HEK293 (cell line): ENCODE measurements around the gene STEAP3.

ENCODE experiments used
- CTCF ChIA-PET: fragments of 350-600 bp; formaldehyde crosslinking; extraction: SDS; loops from one replicate; lab custom pipeline; 2021; ENCODE audit warnings: antibody characterized with exemption; lab: Yijun Ruan, JAX
- POLR2A ChIA-PET: fragments of 300-600 bp; formaldehyde crosslinking; extraction: SDS; loops from one replicate; lab custom pipeline; 2020; ENCODE audit warnings: antibody characterized with exemption, inconsistent platforms; lab: Yijun Ruan, JAX
- H3K27ac ChIP-seq: fragments of 200-500 bp; sonication (Bioruptor generic); 2 replicates; pipeline ENCODE4 v1.5.1; 2014; ENCODE audit warnings: low read depth, low read length, control low read depth, inconsistent platforms; ENCODE audit errors: extremely low read depth
- H3K36me3 ChIP-seq, 2 experiments: fragments of 200-500 bp in 1 of 2; sonication (Bioruptor generic) in 1 of 2; 1 replicate in 1 of 2; 2 replicates in 1 of 2; pipeline ENCODE4 v1.5.1; 2014 to 2017; ENCODE audit warnings: inconsistent platforms in 2 of 2, low read length in 2 of 2; ENCODE audit not compliant: control insufficient read depth in 2 of 2, insufficient read depth in 1 of 2
- H3K4me1 ChIP-seq: fragments of 200-500 bp; sonication (Bioruptor generic); 2 replicates; pipeline ENCODE4 v1.5.1; 2014; ENCODE audit warnings: mild to moderate bottlenecking, low read length, inconsistent platforms; ENCODE audit not compliant: control insufficient read depth, insufficient read depth
- H3K4me3 ChIP-seq: 2 replicates; pipeline ENCODE4 v1.5.1; 2011; ENCODE audit warnings: low read depth, mild to moderate bottlenecking, control low read depth, low read length, moderate library complexity
- H3K9me3 ChIP-seq: fragments of 200-500 bp; sonication (Bioruptor generic); 2 replicates; pipeline ENCODE4 v1.5.1; 2014; ENCODE audit warnings: low read depth, low read length, inconsistent platforms; ENCODE audit not compliant: control insufficient read depth, insufficient read depth
- PRDM1 ChIP-seq: fragments of 450-650 bp; formaldehyde crosslinking; IDR thresholded peaks from 2 replicates; pipeline ENCODE4; 2016; ENCODE audit warnings: missing biosample characterization, missing genetic modification characterization
- SP7 ChIP-seq: fragments of 450-650 bp; formaldehyde crosslinking; IDR thresholded peaks from 2 replicates; pipeline ENCODE4 v1.5.1; 2016; ENCODE audit warnings: missing biosample characterization, missing genetic modification characterization
- ZIC2 ChIP-seq: fragments of 450-650 bp; formaldehyde crosslinking; IDR thresholded peaks from 2 replicates; pipeline ENCODE4 v1.5.1; 2016; ENCODE audit warnings: missing biosample characterization, missing genetic modification characterization
- ZNF169 ChIP-seq: fragments of 450-650 bp; formaldehyde crosslinking; IDR thresholded peaks from 2 replicates; pipeline ENCODE4 v1.5.1; 2016; ENCODE audit warnings: missing biosample characterization, missing genetic modification characterization
- ZNF266 ChIP-seq: fragments of 450-650 bp; formaldehyde crosslinking; IDR thresholded peaks from 2 replicates; pipeline ENCODE4 v1.5.1; 2016; ENCODE audit warnings: missing biosample characterization, missing genetic modification characterization, low read depth
- ZNF350 ChIP-seq: fragments of 450-650 bp; formaldehyde crosslinking; IDR thresholded peaks from 2 replicates; pipeline ENCODE4 v1.5.0; 2017; ENCODE audit warnings: missing biosample characterization, mild to moderate bottlenecking, missing genetic modification characterization
- ZNF37A ChIP-seq: fragments of 450-650 bp; IDR thresholded peaks from 2 replicates; pipeline ENCODE4 v1.5.1; 2018; ENCODE audit warnings: missing biosample characterization, missing genetic modification characterization
- ZNF423 ChIP-seq: fragments of 450-650 bp; formaldehyde crosslinking; IDR thresholded peaks from 2 replicates; pipeline ENCODE4 v1.5.1; 2016; ENCODE audit warnings: missing biosample characterization, missing genetic modification characterization
- ZNF426 ChIP-seq: fragments of 450-650 bp; formaldehyde crosslinking; IDR thresholded peaks from 2 replicates; pipeline ENCODE4 v1.5.1; 2017; ENCODE audit warnings: missing biosample characterization, missing genetic modification characterization, mild to moderate bottlenecking, inconsistent platforms, moderate library complexity
- ZNF549 ChIP-seq: fragments of 450-650 bp; IDR thresholded peaks from 2 replicates; pipeline ENCODE4 v1.5.1; 2018; ENCODE audit warnings: missing biosample characterization, missing genetic modification characterization, mild to moderate bottlenecking, inconsistent platforms, moderate library complexity
- ZNF555 ChIP-seq: fragments of 450-650 bp; formaldehyde crosslinking; conservative IDR thresholded peaks from 2 replicates; pipeline ENCODE4 v1.5.1; 2017; ENCODE audit warnings: missing biosample characterization, mild to moderate bottlenecking, missing genetic modification characterization, inconsistent platforms
- ZNF558 ChIP-seq: fragments of 450-650 bp; formaldehyde crosslinking; IDR thresholded peaks from 2 replicates; pipeline ENCODE4 v1.5.1; 2016; ENCODE audit warnings: missing biosample characterization, missing genetic modification characterization
- ZNF561 ChIP-seq: fragments of 450-650 bp; IDR thresholded peaks from 2 replicates; pipeline ENCODE4 v1.5.1; 2018; ENCODE audit warnings: missing biosample characterization, missing genetic modification characterization, borderline replicate concordance
- ZNF624 ChIP-seq: fragments of 450-650 bp; formaldehyde crosslinking; IDR thresholded peaks from 2 replicates; pipeline ENCODE4 v1.5.1; 2017; ENCODE audit warnings: missing biosample characterization, missing genetic modification characterization
- ZNF776 ChIP-seq: fragments of 450-650 bp; formaldehyde crosslinking; IDR thresholded peaks from 2 replicates; pipeline ENCODE4 v1.5.0; 2017; ENCODE audit warnings: missing biosample characterization, missing genetic modification characterization, borderline replicate concordance
- TF ChIP-seq, protein P1 (sequence below): fragments of 450-650 bp; formaldehyde crosslinking; IDR thresholded peaks from 2 replicates; pipeline ENCODE4 v1.5.1; 2016; ENCODE audit warnings: missing biosample characterization, missing genetic modification characterization
- TF ChIP-seq, protein P2 (sequence below): fragments of 450-650 bp; formaldehyde crosslinking; IDR thresholded peaks from 2 replicates; pipeline ENCODE4 v1.5.1; 2016; ENCODE audit warnings: missing biosample characterization, missing genetic modification characterization

The STEAP3 gene

GRCh38 chr2:119253760-119254600 lies 30.3 kb downstream of the STEAP3 start:
- CTCF ChIA-PET, result interaction anchor here (2.0 to 2.8 kb wide), 4 partner anchors 11 to 35 kb away, joined by 10 to 17 read pairs (median 11); no protein-coding TSS in a partner anchor
- TF ChIP-seq ZNF423 (tag by site-specific recombination) (no peak), ZNF624 (tag by site-specific recombination) (no peak), ZNF776 (tag by site-specific recombination) (no peak), ZNF558 (tag by site-specific recombination) (no peak), PRDM1 (tag by site-specific recombination) (no peak), ZNF555 (tag by site-specific recombination) (no peak), ZNF350 (tag by site-specific recombination) (no peak), ZNF549 (no peak), ZNF169 (tag by site-specific recombination) (no peak), ZIC2 (tag by site-specific recombination) (no peak)
- TF ChIP-seq, protein P1, sequence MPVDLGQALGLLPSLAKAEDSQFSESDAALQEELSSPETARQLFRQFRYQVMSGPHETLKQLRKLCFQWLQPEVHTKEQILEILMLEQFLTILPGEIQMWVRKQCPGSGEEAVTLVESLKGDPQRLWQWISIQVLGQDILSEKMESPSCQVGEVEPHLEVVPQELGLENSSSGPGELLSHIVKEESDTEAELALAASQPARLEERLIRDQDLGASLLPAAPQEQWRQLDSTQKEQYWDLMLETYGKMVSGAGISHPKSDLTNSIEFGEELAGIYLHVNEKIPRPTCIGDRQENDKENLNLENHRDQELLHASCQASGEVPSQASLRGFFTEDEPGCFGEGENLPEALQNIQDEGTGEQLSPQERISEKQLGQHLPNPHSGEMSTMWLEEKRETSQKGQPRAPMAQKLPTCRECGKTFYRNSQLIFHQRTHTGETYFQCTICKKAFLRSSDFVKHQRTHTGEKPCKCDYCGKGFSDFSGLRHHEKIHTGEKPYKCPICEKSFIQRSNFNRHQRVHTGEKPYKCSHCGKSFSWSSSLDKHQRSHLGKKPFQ (tag by site-specific recombination), result no peak
- TF ChIP-seq, all 188 proteins: peak for 0
- H3K4me3 ChIP-seq, result no peak overlapping the region
- H3K27ac ChIP-seq, result 0 out of 2 replicates have a peak overlapping the region, but pooled peaks have one; percentile 51
- peaks cover 14% of the 10 kb centered on the region for H3K4me1 ChIP-seq
- H3K36me3 ChIP-seq, result peaks cover 0 to 50% of the 10 kb centered on the region in 2 experiments; a peak in 2 of 3 replicates
- H3K9me3 ChIP-seq, result no peaks in the 10 kb centered on the region
- POLR2A ChIA-PET, result interaction anchor here (1.2 kb wide), 1 partner anchor 30 kb away, joined by 3 read pairs; the partner anchor contains the start of gene STEAP3

- H3K36me3 ChIP-seq, result peaks cover 0 to 43% of the 10 kb centered on the region in 2 experiments; a peak in 2 of 3 replicates
- TF ChIP-seq, protein P2, sequence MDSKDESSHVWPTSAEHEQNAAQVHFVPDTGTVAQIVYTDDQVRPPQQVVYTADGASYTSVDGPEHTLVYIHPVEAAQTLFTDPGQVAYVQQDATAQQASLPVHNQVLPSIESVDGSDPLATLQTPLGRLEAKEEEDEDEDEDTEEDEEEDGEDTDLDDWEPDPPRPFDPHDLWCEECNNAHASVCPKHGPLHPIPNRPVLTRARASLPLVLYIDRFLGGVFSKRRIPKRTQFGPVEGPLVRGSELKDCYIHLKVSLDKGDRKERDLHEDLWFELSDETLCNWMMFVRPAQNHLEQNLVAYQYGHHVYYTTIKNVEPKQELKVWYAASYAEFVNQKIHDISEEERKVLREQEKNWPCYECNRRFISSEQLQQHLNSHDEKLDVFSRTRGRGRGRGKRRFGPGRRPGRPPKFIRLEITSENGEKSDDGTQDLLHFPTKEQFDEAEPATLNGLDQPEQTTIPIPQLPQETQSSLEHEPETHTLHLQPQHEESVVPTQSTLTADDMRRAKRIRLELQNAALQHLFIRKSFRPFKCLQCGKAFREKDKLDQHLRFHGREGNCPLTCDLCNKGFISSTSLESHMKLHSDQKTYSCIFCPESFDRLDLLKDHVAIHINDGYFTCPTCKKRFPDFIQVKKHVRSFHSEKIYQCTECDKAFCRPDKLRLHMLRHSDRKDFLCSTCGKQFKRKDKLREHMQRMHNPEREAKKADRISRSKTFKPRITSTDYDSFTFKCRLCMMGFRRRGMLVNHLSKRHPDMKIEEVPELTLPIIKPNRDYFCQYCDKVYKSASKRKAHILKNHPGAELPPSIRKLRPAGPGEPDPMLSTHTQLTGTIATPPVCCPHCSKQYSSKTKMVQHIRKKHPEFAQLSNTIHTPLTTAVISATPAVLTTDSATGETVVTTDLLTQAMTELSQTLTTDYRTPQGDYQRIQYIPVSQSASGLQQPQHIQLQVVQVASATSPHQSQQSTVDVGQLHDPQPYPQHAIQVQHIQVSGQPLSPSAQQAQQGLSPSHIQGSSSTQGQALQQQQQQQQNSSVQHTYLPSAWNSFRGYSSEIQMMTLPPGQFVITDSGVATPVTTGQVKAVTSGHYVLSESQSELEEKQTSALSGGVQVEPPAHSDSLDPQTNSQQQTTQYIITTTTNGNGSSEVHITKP (tag by site-specific recombination), result no peak
- TF ChIP-seq ZNF561 (tag by site-specific recombination) (no peak), SP7 (no peak), ZNF37A (tag by site-specific recombination) (no peak), ZNF266 (tag by site-specific recombination) (no peak), ZNF426 (tag by site-specific recombination) (no peak)
- TF ChIP-seq, all 188 proteins: peak for 0
- no peak overlapping the region for H3K27ac ChIP-seq
- no peaks in the 10 kb centered on the region for H3K9me3 ChIP-seq
- POLR2A ChIA-PET, result interaction anchor here (1.2 kb wide), 1 partner anchor 31 kb away, joined by 3 read pairs; the partner anchor contains the start of gene STEAP3
- CTCF ChIA-PET, result interaction anchor here (2.1 to 2.3 kb wide), 2 partner anchors 11 to 35 kb away, joined by 11 read pairs; no protein-coding TSS in a partner anchor
- peaks cover 14% of the 10 kb centered on the region for H3K4me1 ChIP-seq
- no peak overlapping the region for H3K4me3 ChIP-seq
These were observed 31.0 kb downstream of the STEAP3 start for GRCh38 chr2:119254601-119255080.
